ENCODE measurements around the gene PVALEF.
A peak's percentile ranks its signal among the peaks of the same experiment; 100 is the strongest.

The PVALEF gene

GRCh38 chr17:81119223-81120148 is 45.8 kb upstream of the PVALEF start:
- in situ Hi-C loops (cut with HindIII; ENCODE audit: low sequenced_read_pairs) = no loop called here
- peak; percentile 81 for DNase-seq (ENCODE audit: low read depth)
- H3K4me3 ChIP-seq (ENCODE audit: low read depth, low read length) = peak overlapping the region; percentile 40
- TF ChIP-seq, protein P1, sequence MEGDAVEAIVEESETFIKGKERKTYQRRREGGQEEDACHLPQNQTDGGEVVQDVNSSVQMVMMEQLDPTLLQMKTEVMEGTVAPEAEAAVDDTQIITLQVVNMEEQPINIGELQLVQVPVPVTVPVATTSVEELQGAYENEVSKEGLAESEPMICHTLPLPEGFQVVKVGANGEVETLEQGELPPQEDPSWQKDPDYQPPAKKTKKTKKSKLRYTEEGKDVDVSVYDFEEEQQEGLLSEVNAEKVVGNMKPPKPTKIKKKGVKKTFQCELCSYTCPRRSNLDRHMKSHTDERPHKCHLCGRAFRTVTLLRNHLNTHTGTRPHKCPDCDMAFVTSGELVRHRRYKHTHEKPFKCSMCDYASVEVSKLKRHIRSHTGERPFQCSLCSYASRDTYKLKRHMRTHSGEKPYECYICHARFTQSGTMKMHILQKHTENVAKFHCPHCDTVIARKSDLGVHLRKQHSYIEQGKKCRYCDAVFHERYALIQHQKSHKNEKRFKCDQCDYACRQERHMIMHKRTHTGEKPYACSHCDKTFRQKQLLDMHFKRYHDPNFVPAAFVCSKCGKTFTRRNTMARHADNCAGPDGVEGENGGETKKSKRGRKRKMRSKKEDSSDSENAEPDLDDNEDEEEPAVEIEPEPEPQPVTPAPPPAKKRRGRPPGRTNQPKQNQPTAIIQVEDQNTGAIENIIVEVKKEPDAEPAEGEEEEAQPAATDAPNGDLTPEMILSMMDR (IDR thresholded peaks at IDR 0.05; ENCODE audit: low read depth, low read length, missing control alignments) = peak; percentile 12

- TF ChIP-seq, protein P1 (IDR thresholded peaks at IDR 0.05; ENCODE audit: low read depth, low read length, missing control alignments) = no peak
- no peak for DNase-seq (ENCODE audit: low read depth)
- in situ Hi-C loops (cut with HindIII; ENCODE audit: low sequenced_read_pairs) = no loop called here
- H3K4me3 ChIP-seq (ENCODE audit: low read depth, low read length) = peak overlapping the region; percentile 40
These were observed 45.2 kb upstream of the PVALEF start for GRCh38 chr17:81120149-81120484.

DNA sequence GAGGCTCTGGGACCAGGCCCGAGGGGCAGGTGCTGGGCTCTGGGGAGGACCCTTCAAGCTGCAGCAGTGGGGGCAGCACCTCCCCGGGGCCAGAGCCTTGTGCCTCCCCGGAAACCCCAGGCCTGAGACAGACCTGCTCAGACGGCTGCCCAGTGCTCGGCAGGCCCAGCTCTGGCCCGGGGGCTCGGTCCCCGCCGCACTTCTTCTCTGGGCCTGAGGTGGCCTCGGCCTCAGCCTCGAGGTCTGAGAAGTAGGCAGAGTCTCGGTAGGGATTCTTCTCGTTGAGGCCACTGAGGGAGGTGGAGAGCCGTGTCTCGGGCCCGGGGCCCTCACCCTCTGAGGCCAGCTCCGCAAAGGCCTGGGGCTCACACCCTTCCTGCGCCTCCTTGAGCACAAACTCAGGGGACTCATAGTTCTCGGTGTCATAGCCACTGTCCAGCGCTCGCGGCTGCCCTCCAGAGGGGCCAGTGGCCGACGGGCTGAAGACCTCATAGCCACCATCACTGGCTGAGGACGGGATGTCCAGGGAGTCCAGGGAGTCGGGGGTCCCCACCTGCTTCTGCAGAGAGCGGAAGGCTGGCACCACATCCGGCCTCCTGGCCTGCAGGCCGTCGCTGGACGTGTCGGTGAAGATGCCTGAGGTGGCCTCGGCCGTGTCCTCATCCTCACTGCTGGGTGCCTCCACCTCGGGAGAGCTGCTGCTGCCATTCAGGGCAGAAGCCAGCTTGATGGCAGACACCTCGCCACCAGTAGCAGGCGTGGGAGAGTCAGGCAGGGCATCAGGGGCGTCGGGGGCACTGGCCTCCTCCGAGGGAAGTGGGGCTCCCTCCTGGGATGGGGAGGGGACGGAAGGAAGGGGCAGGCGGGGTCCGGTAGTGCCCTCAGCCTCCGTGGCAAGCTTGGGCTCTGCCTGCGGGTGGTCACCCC is 44.3 kb upstream of the PVALEF start:
- no peak overlapping the region for H3K4me3 ChIP-seq (ENCODE audit: low read depth, low read length)

DNA sequence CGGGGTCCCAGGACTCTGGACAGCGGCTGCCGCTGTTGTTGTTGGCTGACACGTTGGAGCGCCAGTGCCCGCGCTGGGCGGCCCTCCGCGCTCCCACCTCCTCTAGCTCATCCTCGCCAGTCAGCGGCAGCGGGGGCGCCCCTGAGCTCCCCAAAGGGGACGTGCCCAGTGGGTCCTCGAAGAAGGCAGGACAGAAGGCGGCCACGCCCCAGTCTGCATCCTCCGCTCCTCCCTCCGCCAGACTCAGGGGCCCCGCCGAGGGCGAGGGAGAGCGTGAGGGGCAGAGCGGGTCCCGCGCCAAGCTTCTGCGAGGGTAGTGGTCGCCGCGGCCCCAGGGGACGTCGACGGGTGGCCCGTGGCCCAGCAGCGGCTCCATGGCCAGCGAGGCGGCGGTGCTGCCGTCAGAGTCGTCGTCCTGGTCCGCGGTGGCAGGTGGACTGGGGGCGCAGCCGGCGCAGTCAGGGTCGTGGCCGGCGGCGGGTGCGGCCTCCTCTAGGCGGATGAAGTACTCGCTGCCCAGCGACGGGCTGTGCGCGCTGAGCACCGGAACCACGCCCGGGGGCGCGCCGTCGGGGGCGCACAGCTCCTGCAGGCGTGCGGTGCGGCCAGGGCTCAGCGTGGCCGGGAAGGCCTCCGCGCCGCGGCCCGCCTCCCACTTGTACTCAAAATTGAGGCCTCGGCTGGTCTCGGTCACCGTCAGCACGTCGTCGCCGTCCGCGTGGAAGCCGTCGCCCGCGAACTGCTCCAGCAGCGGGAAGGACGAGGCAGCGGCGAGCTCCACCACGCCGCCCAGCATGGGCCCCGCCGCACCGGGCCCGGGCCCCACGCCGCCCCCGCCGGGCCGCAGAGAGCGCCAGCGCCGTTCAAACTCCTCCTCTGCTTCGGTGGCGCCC is 43.2 kb upstream of the PVALEF start:
- TF ChIP-seq, protein P1 (IDR thresholded peaks at IDR 0.05; ENCODE audit: low read depth, low read length, missing control alignments) = no peak
- no peak overlapping the region for H3K4me3 ChIP-seq (ENCODE audit: low read depth, low read length)
- DNase-seq (ENCODE audit: low read depth) = no peak
- in situ Hi-C loops (cut with HindIII; ENCODE audit: low sequenced_read_pairs) = no loop called here

More for the DNA sequence above, 44.3 kb upstream of the PVALEF start:
- no peak for DNase-seq (ENCODE audit: low read depth)
- TF ChIP-seq, protein P1 (IDR thresholded peaks at IDR 0.05; ENCODE audit: low read depth, low read length, missing control alignments) = no peak
- in situ Hi-C loops (cut with HindIII; ENCODE audit: low sequenced_read_pairs) = no loop called here

GRCh38 chr17:81123052-81124048 is 42.0 kb upstream of the PVALEF start:
- H3K4me3 ChIP-seq (ENCODE audit: low read depth, low read length) = no peak overlapping the region
- in situ Hi-C loops (cut with HindIII; ENCODE audit: low sequenced_read_pairs) = no loop called here
- TF ChIP-seq, protein P1 (IDR thresholded peaks at IDR 0.05; ENCODE audit: low read depth, low read length, missing control alignments) = no peak
- no peak for DNase-seq (ENCODE audit: low read depth)

All from astrocyte of the cerebellum (primary cell).